Stimulated activated CD4-positive, alpha-beta T cell treated with anti-CD3 and anti-CD28 coated beads, TNF-alpha, amount 100 ng/mL, for 24 hours (primary cell): ENCODE data around the gene EIPR1.
"Not testable (repeated sequence)": the region's sequence is repeated elsewhere in the genome, so short reads cannot be mapped to it uniquely, and the experiment has no call there.

Experiments used
- DNase-seq, 3 experiments: peaks; one replicate each; pipeline ENCODE4 v3.0.0-alpha.2; 2020; ENCODE audit warnings: low read depth in 3 of 3

Gene EIPR1

GRCh38 chr2:3194828-3195227 lies 182.8 kb downstream of the EIPR1 start:
- no peak for DNase-seq

- DNase-seq = no peak
Observed at GRCh38 chr2:3193443-3194330, 183.9 kb downstream of the EIPR1 start.

GRCh38 chr2:3192920-3193319 lies 184.7 kb downstream of the EIPR1 start:
- no peak for DNase-seq

- DNase-seq = no peak
Observed at GRCh38 chr2:3192281-3192818, 185.3 kb downstream of the EIPR1 start.

GRCh38 chr2:3189961-3190360 lies 187.7 kb downstream of the EIPR1 start:
- DNase-seq = no peak

- no peak for DNase-seq
Observed at GRCh38 chr2:3189076-3189591, 188.5 kb downstream of the EIPR1 start.

GRCh38 chr2:3188405-3188946 lies 189.1 kb downstream of the EIPR1 start:
- DNase-seq = no peak

- DNase-seq = no peak
Observed at GRCh38 chr2:3187467-3187866, 190.2 kb downstream of the EIPR1 start.

- DNase-seq = no peak
Observed at GRCh38 chr2:3186766-3187165, 190.9 kb downstream of the EIPR1 start.

GRCh38 chr2:3185910-3186309 lies 191.7 kb downstream of the EIPR1 start:
- DNase-seq = no peak

- no peak for DNase-seq
Observed at GRCh38 chr2:3185256-3185655, 192.4 kb downstream of the EIPR1 start.

- no peak for DNase-seq
Observed at GRCh38 chr2:3184167-3184566, 193.5 kb downstream of the EIPR1 start.

GRCh38 chr2:3183766-3184165 lies 193.9 kb downstream of the EIPR1 start:
- DNase-seq = no peak

GRCh38 chr2:3182848-3183247 lies 194.8 kb downstream of the EIPR1 start:
- no peak for DNase-seq

GRCh38 chr2:3181416-3182010 lies 196.1 kb downstream of the EIPR1 start:
- DNase-seq = no peak

GRCh38 chr2:3180909-3181221 lies 196.8 kb downstream of the EIPR1 start:
- not testable (repeated sequence) for DNase-seq

- no peak for DNase-seq
Observed at GRCh38 chr2:3180082-3180908, 197.3 kb downstream of the EIPR1 start.

GRCh38 chr2:3179626-3180025 lies 198.0 kb downstream of the EIPR1 start:
- DNase-seq = no peak

- DNase-seq = peak in 1 of 3 experiments; percentile 19
Observed at GRCh38 chr2:3179208-3179607, 198.4 kb downstream of the EIPR1 start.

- no peak for DNase-seq
Observed at GRCh38 chr2:3178578-3179031, 199.0 kb downstream of the EIPR1 start.

GRCh38 chr2:3177891-3178577 lies 199.6 kb downstream of the EIPR1 start:
- no peak for DNase-seq
